Breast epithelium (tissue), 3 donors: ENCODE data around the gene RPL3.

ENCODE experiments used
- CTCF ChIP-seq, 3 donors: fragments of 450-650 bp; IDR thresholded peaks; one replicate each; pipeline ENCODE4 v1.5.1; 2016 to 2017; ENCODE audit warnings: antibody characterized with exemption in 3 of 3, mild to moderate bottlenecking in 3 of 3, moderate library complexity in 3 of 3
- POLR2AphosphoS5 ChIP-seq, 3 donors: sonication (generic); formaldehyde crosslinking; IDR thresholded peaks; one replicate each; pipeline ENCODE4 v1.6.1; 2017; ENCODE audit warnings: antibody characterized with exemption in 3 of 3

- TF ChIP-seq POLR2AphosphoS5 (IDR thresholded peaks at IDR 0.05) (no peak), CTCF (IDR thresholded peaks at IDR 0.05) (no peak)
Measured at GRCh38 chr22:39355080-39355479, 35.7 kb upstream of the RPL3 start.
